Prostate gland (tissue), 2 donors: ENCODE measurements around the gene CFAP210.

Experiments
- POLR2A ChIP-seq: fragments of 450-650 bp; IDR thresholded peaks from one replicate; pipeline ENCODE4 v1.6.1; 2016; ENCODE audit warnings: antibody characterized with exemption, mild to moderate bottlenecking
- POLR2AphosphoS5 ChIP-seq: sonication (generic); formaldehyde crosslinking; IDR thresholded peaks from one replicate; pipeline ENCODE4 v1.6.1; 2017; ENCODE audit warnings: antibody characterized with exemption
- TF ChIP-seq, protein P1 (sequence below), 4 experiments: fragments of 200-600 bp in 2 of 4; fragments of 450-650 bp in 2 of 4; sonication (generic) in 2 of 4; IDR thresholded peaks; 1 replicate in 3 of 4; 2 replicates in 1 of 4; pipeline ENCODE4 v1.5.1; 2016 to 2019; ENCODE audit warnings: antibody characterized with exemption in 4 of 4, mild to moderate bottlenecking in 2 of 4, moderate library complexity in 2 of 4

DNA sequence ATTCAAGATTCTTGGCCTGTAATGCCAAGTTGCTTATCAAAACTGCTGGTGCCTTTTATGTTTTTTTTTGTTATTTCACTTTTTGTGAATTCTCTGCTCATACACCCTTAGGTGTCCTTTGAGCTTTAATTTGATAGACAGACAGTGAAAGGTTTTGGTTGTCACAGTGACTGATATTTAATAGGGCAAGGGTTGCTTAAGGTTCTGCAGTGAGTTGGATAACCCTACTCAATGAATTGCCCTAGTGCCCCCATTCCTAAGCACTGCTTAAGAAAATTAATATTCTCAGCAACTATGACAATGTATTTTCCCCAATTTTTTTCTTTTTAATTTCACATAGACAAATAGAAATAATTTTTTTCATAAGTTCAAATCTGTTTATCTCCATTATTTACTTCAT is 94.6 kb downstream of the CFAP210 start:
- TF ChIP-seq POLR2A (no peak), POLR2AphosphoS5 (no peak)
- TF ChIP-seq, protein P1, sequence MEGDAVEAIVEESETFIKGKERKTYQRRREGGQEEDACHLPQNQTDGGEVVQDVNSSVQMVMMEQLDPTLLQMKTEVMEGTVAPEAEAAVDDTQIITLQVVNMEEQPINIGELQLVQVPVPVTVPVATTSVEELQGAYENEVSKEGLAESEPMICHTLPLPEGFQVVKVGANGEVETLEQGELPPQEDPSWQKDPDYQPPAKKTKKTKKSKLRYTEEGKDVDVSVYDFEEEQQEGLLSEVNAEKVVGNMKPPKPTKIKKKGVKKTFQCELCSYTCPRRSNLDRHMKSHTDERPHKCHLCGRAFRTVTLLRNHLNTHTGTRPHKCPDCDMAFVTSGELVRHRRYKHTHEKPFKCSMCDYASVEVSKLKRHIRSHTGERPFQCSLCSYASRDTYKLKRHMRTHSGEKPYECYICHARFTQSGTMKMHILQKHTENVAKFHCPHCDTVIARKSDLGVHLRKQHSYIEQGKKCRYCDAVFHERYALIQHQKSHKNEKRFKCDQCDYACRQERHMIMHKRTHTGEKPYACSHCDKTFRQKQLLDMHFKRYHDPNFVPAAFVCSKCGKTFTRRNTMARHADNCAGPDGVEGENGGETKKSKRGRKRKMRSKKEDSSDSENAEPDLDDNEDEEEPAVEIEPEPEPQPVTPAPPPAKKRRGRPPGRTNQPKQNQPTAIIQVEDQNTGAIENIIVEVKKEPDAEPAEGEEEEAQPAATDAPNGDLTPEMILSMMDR (IDR thresholded peaks at IDR 0.05) = no peak
